NCI-H146 treated with DMSO at 0.1 percent for 48 hours (cell line): ENCODE measurements around the gene LPAR2.
A peak's percentile ranks its signal among the peaks of the same experiment; 100 is the strongest.

Source experiments
- DNase-seq: peaks from one replicate; lab custom pipeline; 2025; ENCODE audit not compliant: unreplicated experiment; lab: John Stamatoyannopoulos, UW

LPAR2 gene

DNA sequence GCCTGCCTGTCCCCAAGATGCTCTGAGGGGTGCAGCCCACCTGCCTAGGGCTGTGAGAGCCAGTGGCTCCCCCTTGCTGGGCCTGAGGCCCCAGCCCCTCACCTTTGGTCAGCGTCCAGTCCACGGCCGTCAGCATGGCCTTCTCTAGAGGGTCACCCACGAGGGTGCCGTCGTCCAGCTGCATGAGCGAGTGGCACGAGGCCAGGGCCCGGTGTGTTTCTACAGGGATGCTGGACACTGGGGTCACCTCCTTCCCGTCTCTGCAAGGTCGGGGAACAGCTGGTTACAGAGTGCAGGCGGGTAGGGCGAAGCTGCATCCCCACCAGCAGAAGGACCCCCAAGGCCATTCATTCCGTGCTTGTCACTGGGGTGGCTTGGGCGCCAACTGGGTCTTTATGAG is 26.4 kb upstream of the LPAR2 start:
- DNase-seq: no peak

DNA sequence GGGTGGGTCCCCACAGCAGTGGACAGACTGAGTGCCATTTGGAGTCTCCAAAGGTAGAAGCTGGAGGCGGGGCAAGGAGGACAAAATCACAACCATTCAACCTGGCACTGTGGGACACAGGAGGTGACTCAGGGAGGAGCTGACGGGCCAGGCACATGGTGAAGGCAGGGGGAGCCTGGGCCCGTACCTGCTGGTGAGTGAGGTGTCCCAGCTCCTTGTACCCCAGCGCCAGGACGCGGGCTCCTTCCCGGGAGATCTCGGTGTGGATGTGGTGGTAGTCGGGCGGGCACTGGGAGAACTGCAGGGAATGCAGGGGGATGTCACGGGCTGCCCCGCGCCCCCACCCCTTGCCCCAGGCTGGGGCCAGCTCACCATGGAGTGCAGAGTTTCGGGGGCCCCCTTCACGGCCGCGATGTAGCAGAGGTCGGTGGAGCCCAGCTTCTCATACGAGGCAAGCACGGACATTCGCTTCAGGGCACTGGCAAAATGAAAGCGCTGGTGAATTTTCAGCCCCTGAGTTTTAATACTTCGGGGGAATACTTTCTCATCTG is 25.7 kb upstream of the LPAR2 start:
- no peak for DNase-seq

DNA sequence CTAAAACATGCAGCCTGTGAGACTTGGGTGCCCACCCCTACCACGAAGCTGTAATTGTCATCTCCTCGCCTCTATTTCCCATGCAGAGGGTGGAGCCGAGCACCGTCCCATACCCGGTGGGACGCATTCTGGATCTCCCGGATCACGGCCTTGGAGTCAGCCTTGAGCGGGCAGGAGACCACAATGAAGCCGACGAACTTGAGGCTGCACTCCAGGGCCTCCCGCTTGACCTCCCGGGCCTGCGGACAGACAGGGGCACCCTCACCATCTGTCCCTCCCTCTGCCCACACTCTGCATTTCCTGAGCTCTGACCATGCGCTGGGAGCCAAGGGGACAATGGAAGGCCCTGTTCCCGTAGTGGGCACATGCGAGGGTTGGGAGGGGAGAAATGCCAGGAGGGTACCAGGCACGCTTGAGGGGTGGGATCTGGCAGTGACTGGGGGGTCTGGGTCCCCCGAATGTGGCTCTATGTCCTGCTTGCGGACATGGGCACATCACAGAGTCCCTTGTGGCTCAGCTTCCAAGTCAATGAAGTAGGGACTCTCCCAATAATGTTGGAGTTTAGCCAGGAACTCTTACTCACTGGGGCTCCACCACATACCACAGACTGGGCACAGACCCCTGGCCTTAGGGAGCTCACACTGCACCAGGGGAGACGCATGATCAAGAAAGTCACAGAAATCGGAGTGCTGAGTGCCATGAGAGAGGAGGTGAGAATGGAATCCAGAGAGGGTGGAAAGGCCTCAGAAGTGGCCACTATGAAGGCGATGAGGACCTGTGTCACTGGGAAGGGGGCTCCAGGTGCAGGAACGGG is 24.7 kb upstream of the LPAR2 start:
- DNase-seq: no peak

DNA sequence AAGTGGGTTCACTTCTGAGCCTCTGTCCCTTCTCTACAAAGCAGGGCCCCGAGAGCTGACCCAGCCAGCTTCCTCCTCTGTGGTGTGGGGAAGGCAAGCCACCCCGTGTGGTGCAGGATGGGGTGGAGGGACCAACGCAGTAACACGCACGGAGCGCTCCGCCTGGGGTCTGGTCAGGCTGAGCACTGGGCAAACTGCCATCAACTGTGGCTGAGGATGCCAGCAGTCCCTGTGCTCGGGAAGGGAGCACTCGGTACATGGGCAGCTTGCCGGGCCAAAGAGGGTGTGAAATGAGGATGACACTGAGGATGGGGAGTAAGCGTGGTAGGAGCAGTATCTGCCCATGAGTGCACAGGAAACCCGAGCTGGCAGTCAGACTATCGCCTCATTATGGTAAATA is 23.1 kb upstream of the LPAR2 start:
- DNase-seq: no peak

DNA sequence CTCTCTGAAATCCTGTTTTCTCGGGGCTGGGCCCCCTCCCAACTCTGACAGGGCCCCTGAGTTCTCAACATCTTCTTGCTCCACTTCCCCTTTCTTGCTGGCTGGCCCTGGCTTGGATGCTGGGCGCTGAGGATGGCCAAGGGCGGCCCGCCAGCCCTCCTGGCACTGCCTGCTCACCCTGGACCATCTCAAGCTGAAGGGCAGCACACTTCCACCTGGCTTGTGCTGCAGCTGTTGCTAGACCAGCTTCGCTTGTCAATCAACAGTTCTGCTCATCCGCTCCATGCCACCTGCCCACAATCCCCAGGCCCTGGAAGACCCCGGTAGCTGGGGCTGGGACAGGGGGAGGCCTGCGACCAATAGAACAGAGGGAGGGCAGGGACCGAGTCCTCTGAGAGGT is 22.3 kb upstream of the LPAR2 start:
- no peak for DNase-seq

DNA sequence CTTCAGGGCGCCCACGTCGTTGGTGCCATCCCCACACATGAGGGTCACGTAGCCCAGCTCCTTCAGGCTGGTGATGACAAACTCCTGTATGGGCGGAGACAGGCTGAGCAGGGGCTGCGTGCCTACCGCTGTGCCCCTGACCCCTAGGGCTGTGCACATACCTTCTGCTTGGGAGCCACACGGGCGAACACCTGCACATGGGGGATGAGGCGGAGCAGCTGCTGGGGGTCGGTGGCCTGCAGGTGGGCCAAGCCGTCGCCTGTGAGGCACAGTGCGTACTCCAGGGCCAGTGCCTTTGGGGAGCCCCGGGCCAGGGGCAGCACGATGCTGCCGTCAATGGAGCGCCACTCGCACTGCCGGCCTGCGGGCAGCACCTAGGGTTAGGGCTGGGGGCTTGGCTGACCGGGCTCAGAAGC is 21.6 kb upstream of the LPAR2 start:
- no peak for DNase-seq

DNA sequence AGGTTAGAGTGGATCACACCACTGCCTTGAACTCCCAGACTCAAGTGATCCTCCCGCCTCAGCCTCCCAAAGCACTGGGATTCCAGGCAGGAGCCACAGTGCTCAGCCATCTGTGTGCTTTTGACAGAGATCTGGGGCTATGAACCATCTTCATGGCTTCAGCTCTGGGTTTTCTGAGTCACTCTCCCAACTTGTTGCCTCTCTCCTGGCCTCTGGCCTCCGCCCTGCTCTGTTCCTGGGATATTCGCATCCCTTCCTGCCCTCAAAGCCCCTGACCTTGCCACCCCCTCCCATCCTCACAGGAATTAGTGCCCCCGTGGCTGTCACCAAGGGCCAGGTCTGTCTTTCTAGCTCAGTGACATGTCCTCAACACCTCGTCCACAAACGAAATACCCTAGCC is 21.1 kb upstream of the LPAR2 start:
- no peak for DNase-seq

DNA sequence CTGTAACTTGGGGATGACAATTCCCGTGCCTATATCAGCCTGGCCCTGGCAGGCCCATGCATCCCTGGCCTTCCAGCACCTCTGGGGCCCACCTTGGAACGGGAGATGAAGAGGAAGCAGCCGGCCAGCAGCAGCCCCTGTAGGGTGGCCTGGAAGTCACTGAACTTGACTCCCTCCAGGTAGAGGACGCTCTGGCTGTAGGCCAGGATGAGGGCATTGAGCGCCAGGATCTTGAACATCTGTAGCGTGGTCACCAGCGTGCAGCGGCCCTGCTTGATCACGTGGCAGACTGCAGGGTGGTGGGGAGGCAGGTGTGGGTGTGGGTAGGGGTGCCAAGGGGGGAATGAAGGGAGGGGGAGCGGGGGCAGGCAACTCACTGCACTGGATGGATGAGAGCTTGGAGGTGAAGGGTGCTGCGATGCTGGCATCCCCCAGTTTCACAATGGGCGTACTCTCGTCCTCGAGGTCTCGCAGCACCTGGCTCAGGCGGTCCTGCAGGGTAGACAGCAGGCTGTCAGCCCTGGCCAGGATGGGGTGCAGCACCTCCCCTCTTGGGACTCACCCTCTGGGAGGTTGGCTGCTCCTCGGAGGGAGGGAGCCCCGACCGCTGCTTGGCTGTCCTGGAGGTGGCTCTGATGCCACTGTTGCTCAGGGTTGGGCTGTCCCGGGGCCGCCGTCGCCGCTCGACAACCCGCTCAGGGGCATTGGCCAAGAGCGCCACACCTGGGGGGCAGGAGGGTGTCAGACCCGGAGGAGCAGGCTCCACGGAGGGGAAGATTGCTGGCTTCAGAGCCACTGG is 19.2 kb upstream of the LPAR2 start:
- no peak for DNase-seq

DNA sequence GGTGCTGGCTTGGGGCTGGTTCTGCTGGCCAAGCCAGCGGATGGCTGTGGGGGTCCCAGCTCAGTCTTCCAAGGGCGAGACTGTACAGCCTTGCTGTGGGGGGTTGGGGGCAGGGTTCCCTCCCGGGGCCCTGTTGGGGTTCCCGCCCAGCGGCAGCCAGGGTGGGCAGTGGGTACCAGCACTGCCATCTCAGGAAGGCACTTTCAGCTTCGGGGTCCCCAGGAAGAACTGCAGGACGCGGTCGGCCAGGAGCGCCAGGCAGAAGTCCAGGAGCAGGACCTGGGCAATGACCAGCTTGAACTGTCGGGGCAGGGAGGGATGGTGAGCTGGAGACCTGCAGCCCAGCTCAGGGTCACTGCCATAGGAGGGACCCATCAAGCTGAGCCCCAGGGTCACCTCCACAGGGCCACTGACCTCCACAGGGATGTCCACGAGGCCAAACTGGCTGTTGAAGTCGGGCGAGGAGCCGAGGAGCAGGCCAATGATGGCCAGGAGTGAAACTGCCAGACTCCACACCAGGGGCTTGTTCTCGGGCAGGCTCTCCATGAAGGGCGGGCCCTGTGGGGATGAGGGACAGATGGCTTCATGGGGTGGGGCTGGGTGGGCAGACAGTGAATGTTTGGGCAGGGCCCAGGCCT is 17.3 kb upstream of the LPAR2 start:
- no peak for DNase-seq

DNA sequence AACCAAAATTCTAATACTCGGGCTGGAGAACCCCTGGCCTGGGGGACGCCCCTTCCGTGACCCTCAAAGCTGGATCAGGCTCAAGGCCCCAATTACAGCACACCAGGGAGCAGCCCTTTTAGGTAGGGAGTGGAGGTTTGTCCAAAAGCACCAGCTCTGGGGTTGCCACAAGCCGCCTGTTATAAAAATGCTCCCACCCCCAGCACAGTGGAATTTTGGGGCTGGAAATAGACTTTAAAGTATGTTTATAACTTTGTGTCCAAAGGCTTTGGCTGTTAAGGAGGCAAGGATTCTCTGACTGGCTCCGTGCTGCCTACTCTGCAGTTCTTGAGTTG is 16.0 kb upstream of the LPAR2 start:
- no peak for DNase-seq

DNA sequence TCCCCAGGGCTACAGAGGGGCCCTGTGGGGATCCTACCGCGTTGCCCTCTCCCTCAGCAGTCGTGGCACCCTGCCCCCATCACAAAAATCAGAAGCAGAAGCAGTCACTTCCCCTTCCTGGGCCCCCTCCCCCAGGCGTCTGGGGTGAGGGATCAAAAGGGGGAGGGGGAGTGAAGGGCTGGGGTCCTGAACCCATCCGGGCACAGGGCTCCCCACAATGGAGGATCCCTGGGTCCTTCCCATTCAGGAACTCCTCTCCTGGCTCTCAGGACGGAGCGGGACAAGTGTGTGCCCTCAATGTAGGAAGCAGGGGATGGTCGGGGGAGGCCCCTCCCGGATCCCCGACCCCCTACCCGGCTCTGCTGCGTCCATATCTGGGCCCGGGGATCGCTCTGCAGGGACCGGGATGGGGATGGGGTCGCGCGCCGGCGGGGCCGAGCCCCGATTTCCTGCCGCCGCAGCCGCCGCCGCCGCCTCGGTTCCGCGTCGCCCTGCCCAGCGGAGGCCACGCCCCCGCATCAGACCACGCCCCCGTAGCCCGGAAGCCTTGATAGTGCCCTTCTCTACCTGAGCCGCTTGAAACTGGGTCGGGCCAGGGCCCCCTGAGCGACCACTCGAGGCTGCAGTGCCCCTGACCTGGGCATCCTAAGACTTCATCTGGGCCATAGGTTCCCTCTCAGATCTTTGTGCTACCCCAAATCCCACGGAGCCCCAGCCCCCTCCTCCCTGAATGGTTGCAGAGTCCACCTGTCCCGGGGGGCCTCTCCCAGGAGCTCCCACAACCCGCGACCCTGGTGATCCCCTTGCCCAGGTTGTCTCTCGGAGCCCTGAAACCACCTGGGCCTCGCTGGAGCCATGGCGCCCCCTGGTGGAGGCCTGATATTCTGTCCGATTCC is 15.4 kb upstream of the LPAR2 start, which contains the start of gene GMIP:
Gene GMIP (minus strand): TSS at position 500 of the 896 bp plus-strand sequence. CDS start 128 bp downstream, at position 372.
- DNase-seq: peak; percentile 44

DNA sequence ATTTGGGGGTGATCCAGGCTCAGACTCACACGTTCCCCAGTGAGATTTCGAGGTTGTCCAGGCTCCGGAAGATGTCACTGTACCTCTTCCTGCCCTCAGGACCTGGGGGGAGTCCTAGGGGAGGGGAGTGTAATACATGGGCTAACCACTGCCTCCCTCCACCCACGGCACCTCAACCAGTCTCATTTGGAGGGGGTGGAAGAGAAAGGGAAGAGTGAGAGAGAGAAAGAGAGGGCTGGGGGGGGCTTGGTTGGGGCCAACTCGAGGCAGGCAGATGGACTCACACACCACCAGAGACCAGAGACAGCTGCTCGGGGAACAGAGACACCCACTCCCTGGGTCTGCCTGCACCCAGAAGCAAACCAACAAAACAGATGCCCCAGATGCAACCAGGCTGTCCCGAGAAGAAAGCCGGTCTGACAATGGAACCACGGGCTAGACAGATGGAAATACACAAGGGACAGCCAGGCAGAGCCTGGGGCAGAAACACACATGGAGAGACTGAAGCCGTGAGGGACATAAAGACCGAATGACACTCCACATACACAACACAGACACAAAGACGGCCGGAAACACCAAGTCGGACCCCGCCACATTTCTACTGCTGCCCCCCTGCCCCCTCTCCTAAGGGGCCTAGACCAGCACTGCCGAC is 14.6 kb upstream of the LPAR2 start:
- DNase-seq: no peak

DNA sequence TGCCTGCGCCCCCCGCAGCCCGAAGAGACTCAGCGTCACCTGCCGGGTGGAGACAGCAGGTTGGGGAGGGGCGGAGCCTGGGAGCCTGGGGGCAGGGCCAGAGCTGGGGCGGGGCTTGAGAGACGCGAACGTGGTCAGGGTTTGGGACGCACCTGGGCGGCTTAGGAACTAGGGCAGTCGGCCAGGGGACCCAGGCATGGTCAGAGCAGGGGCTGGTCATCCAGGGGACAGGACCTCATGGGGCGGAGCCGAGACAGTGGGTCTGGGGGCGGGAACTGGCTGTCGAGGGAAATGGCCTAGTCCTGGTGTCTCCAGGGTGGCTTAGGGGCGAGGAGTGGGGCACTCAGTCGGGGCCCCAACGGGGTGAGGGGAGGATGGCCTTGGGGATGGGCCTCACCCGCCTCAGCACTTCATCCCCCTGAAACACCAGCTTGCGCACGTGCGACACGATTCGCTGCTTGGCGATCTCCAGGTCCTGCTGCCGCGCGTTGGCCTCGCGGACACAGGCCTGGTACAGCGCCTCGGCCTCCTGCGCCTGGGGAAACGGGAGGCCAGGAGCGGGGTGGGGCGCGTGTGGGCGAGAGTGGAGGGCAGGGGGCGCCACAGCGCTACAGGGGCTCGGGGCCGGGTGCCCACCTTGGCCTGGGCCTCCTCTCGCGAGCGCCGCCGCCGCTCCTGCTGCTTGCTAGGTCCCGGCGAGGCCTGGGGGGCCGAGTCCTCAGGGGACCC is 9.7 kb upstream of the LPAR2 start:
- DNase-seq: no peak

DNA sequence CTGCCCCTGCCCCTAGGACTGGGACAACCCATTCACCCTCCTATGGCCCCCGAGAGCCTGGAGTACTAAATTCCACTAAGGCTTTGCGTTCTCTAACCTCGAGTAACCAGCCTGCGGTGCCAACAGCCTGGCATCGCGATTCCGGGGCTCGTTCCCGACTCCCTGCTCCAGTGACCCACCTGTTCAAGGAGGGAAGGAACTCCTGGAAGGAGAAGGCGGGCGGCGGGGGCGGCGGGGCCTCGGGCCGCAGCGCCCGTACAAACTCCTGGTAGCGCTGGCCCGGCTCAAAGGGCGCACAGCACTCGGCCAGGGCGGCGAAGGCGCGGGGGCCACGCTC is 9.1 kb upstream of the LPAR2 start:
- DNase-seq: no peak

DNA sequence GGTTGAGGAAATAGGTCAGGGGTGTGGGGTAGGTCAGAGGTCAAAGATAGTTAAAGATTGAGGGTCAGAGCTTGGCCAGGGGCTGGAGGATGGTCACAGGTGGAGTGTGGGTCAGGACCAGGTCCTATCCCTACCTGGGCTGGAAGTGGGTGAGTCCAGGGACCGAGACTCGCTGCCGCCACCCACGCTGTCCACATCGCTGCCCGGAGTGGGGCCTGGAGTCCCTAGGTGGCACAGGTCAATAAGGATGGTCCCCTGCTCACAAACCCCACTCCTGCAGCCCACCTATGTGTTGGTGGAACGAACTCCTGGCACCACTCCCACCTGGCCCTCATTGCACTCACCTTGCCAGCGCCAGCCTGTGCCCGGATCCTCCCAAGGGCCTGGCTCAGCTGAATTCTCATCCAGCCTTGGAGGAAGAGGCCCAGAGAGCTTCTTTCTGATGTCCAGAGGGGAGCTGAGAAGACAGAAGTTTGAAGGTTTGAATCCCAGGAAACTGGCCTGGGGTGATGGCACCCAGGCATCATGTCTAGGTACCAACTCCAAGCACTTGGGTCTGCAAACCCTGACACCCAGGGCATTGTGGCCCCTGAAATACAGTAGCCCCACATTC is 8.7 kb upstream of the LPAR2 start:
- no peak for DNase-seq

DNA sequence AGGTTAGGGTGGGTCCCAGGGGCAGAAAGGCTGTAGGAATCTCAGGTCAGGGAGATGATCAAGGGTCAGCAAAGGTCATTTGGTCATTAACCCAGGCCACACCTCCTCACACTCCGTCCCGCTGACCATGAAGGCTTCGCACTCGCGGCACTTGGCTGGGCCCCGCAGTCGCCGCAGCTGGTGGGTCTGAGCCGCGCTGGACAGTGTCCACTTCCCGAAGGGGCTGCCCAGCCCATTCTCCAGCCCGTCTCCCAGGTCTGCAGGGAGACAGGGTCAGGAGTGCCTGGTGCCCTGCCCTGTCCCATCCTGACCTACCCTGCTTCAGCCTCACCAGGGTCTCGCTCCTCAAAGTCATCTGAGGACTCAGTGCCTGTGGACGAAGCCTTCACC is 7.3 kb upstream of the LPAR2 start:
- no peak for DNase-seq

DNA sequence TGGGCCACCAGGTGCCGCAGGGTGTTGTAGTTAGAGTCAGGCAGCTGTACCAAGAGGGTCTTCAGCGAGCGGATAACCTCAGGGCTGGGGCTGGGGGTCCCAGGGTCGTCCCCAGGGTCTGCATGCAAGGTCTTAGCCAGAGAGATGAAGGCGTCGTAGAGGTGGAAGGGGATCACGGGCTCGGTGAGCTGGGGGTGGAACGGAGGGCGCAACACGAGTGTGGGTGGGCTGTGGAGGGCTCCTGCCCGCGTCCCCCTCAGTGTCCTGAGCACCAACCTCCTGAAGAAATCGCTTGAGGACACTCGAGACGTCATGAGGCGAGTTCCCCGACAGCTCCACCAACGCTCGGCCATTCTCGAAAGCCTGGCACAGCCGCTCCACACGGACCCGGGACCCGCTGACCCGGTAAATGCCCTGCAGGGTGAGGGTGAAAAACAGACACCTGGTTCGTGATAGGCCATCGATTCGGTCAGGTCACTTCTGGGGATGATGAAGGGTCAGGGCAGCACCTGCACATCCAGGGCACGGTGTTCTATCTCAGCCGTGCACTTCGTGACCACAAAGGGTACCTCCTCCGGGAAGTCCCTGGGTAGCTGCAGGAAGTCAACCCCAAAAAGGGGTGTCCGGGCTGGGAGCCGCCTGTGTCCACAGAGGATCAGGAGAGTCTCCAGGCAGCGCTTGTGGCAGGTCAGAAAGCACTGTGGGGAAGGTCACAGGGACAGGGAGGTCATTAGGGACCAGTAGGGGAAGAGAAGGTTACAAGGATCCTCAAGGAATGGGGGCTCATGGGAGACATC is 6.7 kb upstream of the LPAR2 start:
- no peak for DNase-seq

DNA sequence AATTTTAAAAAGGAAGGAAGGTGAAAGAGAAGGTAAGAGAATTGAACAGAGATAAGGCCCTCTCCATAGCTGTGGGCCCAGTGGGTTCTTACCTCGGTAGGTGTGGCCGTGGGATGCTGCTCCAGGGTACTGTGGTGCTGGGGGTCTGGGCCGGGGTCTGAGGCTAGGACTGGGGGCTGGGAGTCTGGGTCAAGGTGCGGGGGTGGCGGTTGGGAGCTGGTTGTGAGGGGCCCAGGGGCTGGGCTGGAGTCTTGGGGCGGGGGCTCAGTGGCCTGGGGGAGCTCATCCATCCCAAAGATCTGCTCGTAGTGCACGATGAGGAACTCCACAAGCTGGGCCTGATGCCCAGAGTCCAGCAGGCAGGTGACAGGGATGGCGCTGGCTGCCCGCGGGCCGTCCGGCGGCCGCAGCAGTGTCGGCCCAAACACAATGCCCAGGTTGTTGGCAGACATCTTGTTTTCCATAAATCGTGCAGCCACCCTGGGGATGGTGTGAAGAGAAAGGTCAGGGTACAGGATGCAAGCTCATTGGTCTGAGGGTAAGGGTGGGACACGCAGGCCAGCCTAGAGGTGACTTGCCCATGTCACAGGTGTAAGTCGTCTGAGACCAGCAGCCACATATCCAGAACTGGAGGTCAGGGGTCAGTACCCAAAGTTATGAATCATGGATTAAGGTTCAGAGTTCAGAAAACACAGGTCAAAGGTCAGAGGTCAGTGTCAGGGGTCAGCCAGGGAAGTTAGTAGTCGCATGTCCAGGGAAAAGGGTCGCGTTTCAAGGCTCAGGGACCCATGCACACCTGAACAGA is 5.9 kb upstream of the LPAR2 start:
- no peak for DNase-seq
